HCT116 (cell line): ENCODE measurements around the gene SYCE1. TPM values are rescaled to one million over a fixed set of nuclear protein-coding genes. Genes with fewer than 3 reads are reported as not detected.

Experiments
- ATAC-seq: fragments of 200-7000 bp; cut with Tn5 transposase; 2 replicates; pipeline ENCODE4 v1.9.1; 2020; ENCODE audit warnings: mild to moderate bottlenecking, moderate library complexity
- BruUV-seq: library from RNA; stranded (reverse); fragments of 400-500 nt; replicated peaks from 2 replicates; lab custom pipeline; 2021; lab: Mats Ljungman, UMichigan
- CTCF ChIA-PET: fragments of 300-600 bp; sonication (Branson Sonifier 250); formaldehyde crosslinking; loops from one replicate; lab custom pipeline; 2021; ENCODE audit warnings: antibody characterized with exemption; lab: Charles Lee
- POLR2A ChIA-PET: fragments of 300-600, 350-600 bp; sonication (Branson Sonifier 250); formaldehyde crosslinking; loops from one replicate; lab custom pipeline; 2021; ENCODE audit warnings: antibody characterized with exemption; lab: Charles Lee
- RAD21 ChIA-PET, 2 experiments: fragments of 300-600 bp; sonication (Branson Sonifier 250); formaldehyde crosslinking; loops; one replicate each; lab custom pipeline; 2023; ENCODE audit warnings: low total read pairs in 2 of 2; ENCODE audit not compliant: uncharacterized antibody in 2 of 2, unreplicated experiment in 2 of 2, low non-redundant PET in 1 of 2; lab: Charles Lee
- DNase-seq: peaks from one replicate; pipeline ENCODE4 v3.0.0-alpha.2; 2010; ENCODE audit warnings: low read depth, low spot score
- H2AFZ ChIP-seq: fragments of 200-600 bp; shearing (Covaris generic), sonication (generic); 2 replicates; pipeline ENCODE4 v1.6.1; 2017; ENCODE audit warnings: low read depth, mixed run types, mixed read lengths, antibody characterized with exemption, low read length; ENCODE audit not compliant: poor library complexity, severe bottlenecking
- H3K27ac ChIP-seq: 2 replicates; pipeline ENCODE4 v1.5.1; 2012; ENCODE audit warnings: low read depth, low read length
- H3K27me3 ChIP-seq: fragments of 200-600 bp; sonication (generic); 2 replicates; pipeline ENCODE4 v1.6.1; 2016; ENCODE audit warnings: mixed run types, low read length, mixed read lengths; ENCODE audit not compliant: insufficient read depth
- H3K36me3 ChIP-seq, 2 experiments: fragments of 200-500 bp in 1 of 2; fragments of 200-600 bp in 1 of 2; sonication (Bioruptor generic) in 1 of 2; sonication (generic) in 1 of 2; 2 replicates each; pipeline versions ENCODE4 v1.5.1 to v1.6.1; 2014 to 2016; ENCODE audit warnings: low read length in 2 of 2, inconsistent platforms in 1 of 2, mixed read lengths in 1 of 2, mixed run types in 1 of 2; ENCODE audit not compliant: insufficient read depth in 2 of 2, control insufficient read depth in 1 of 2
- H3K4me1 ChIP-seq, 2 experiments: fragments of 200-600 bp in 1 of 2; sonication (generic) in 1 of 2; 2 replicates each; pipeline versions ENCODE4 v1.5.1 to v1.6.1; 2012 to 2017; ENCODE audit warnings: low read length in 2 of 2, inconsistent platforms in 1 of 2, mild to moderate bottlenecking in 1 of 2, mixed read lengths in 1 of 2, mixed run types in 1 of 2, moderate library complexity in 1 of 2; ENCODE audit not compliant: insufficient read depth in 2 of 2, control insufficient read depth in 1 of 2
- H3K4me2 ChIP-seq: fragments of 200-600 bp; sonication (generic); 2 replicates; pipeline ENCODE4 v1.6.1; 2017; ENCODE audit warnings: mixed run types, low read length, mixed read lengths
- H3K4me3 ChIP-seq, 2 experiments: fragments of 200-600 bp in 1 of 2; sonication (generic) in 1 of 2; replicated peaks in 1 of 2; 2 replicates each; pipeline ENCODE4 v1.5.1; 2011 to 2016; ENCODE audit warnings: low read length in 2 of 2, control low read depth in 1 of 2, low read depth in 1 of 2, mild to moderate bottlenecking in 1 of 2, mixed read lengths in 1 of 2, mixed run types in 1 of 2
- H3K79me2 ChIP-seq: fragments of 200-600 bp; sonication (generic); 2 replicates; pipeline ENCODE4 v1.6.1; 2017; ENCODE audit warnings: mild to moderate bottlenecking, mixed run types, low read length, moderate library complexity, mixed read lengths; ENCODE audit not compliant: insufficient read depth
- H3K9ac ChIP-seq: fragments of 200-600 bp; sonication (generic); 2 replicates; pipeline ENCODE4 v1.6.1; 2016; ENCODE audit warnings: low read length, mixed read lengths
- H3K9me2 ChIP-seq: fragments of 200-600 bp; sonication (generic), shearing (Covaris generic); 2 replicates; pipeline ENCODE4 v1.6.1; 2017; ENCODE audit warnings: mixed run types, mild to moderate bottlenecking, moderate library complexity; ENCODE audit not compliant: insufficient read depth
- H3K9me3 ChIP-seq, 2 experiments: fragments of 200-500 bp in 1 of 2; fragments of 200-600 bp in 1 of 2; sonication (Bioruptor generic) in 1 of 2; sonication (generic) in 1 of 2; 2 replicates each; pipeline ENCODE4 v1.6.1; 2014 to 2017; ENCODE audit warnings: low read length in 2 of 2, mixed read lengths in 2 of 2, inconsistent platforms in 1 of 2, low read depth in 1 of 2, mild to moderate bottlenecking in 1 of 2, mixed run types in 1 of 2, moderate library complexity in 1 of 2; ENCODE audit not compliant: control insufficient read depth in 1 of 2, insufficient read depth in 1 of 2
- H4K20me1 ChIP-seq: fragments of 200-600 bp; sonication (generic), shearing (Covaris generic); 2 replicates; pipeline ENCODE4 v1.6.1; 2017; ENCODE audit warnings: mixed run types, mild to moderate bottlenecking, moderate library complexity; ENCODE audit not compliant: insufficient read depth
- ATF3 ChIP-seq: IDR thresholded peaks from 2 replicates; pipeline ENCODE4 v1.6.1; 2012
- CBX3 ChIP-seq: IDR thresholded peaks from 2 replicates; pipeline ENCODE4 v1.6.1; 2012; ENCODE audit warnings: low read depth
- CTCF ChIP-seq, 3 experiments: fragments of 200-600 bp in 1 of 3; sonication (generic) in 1 of 3; IDR thresholded peaks in 2 of 3; conservative IDR thresholded peaks in 1 of 3; 2 replicates each; pipeline ENCODE4 v1.5.1; 2012 to 2017; ENCODE audit warnings: low read depth in 2 of 3, low read length in 2 of 3, antibody characterized with exemption in 1 of 3, borderline replicate concordance in 1 of 3, control low read depth in 1 of 3, mild to moderate bottlenecking in 1 of 3, mixed read lengths in 1 of 3, mixed run types in 1 of 3, moderate library complexity in 1 of 3; ENCODE audit not compliant: insufficient read depth in 1 of 3
- EGR1 ChIP-seq: IDR thresholded peaks from 2 replicates; pipeline ENCODE4 v1.6.1; 2012; ENCODE audit warnings: low read depth
- ELF1 ChIP-seq: IDR thresholded peaks from 2 replicates; pipeline ENCODE4 v1.6.1; 2012; ENCODE audit warnings: low read depth, borderline replicate concordance
- EZH2 ChIP-seq: fragments of 200-600 bp; sonication (generic); IDR thresholded peaks from 2 replicates; pipeline ENCODE4 v1.6.1; 2017; ENCODE audit warnings: antibody characterized with exemption, mixed run types
- EZH2phosphoT487 ChIP-seq: fragments of 200-600 bp; IDR thresholded peaks from 2 replicates; pipeline ENCODE4 v1.6.1; 2018; ENCODE audit warnings: antibody characterized with exemption, borderline replicate concordance
- FOSL1 ChIP-seq: IDR thresholded peaks from 2 replicates; pipeline ENCODE4 v1.6.1; 2012; ENCODE audit warnings: low read depth
- MAX ChIP-seq: IDR thresholded peaks from 2 replicates; pipeline ENCODE4 v1.6.1; 2012
- POLR2AphosphoS5 ChIP-seq: IDR thresholded peaks from 2 replicates; pipeline ENCODE4 v1.6.1; 2011; ENCODE audit warnings: mild to moderate bottlenecking, low read depth, low read length, moderate library complexity
- RAD21 ChIP-seq: IDR thresholded peaks from 2 replicates; pipeline ENCODE4 v1.6.1; 2012; ENCODE audit warnings: low read depth, mild to moderate bottlenecking
- SIN3A ChIP-seq: IDR thresholded peaks from 2 replicates; pipeline ENCODE4 v1.6.1; 2012; ENCODE audit warnings: low read depth
- SP1 ChIP-seq: IDR thresholded peaks from 2 replicates; pipeline ENCODE4 v1.6.1; 2012; ENCODE audit warnings: low read depth
- SRF ChIP-seq: IDR thresholded peaks from 2 replicates; pipeline ENCODE4 v1.6.1; 2012; ENCODE audit warnings: low read depth
- TCF7L2 ChIP-seq: IDR thresholded peaks from 2 replicates; pipeline ENCODE4 v1.7.0; 2011; ENCODE audit warnings: borderline replicate concordance, inconsistent platforms; ENCODE audit not compliant: insufficient read depth, insufficient read length; ENCODE audit errors: extremely low read depth
- YY1 ChIP-seq: IDR thresholded peaks from 2 replicates; pipeline ENCODE4 v1.6.1; 2011; ENCODE audit warnings: low read length, low read depth, moderate library complexity, mild to moderate bottlenecking; ENCODE audit not compliant: insufficient replicate concordance; ENCODE audit errors: extremely low read depth
- ZBTB33 ChIP-seq: IDR thresholded peaks from 2 replicates; pipeline ENCODE4 v1.6.1; 2011; ENCODE audit warnings: mild to moderate bottlenecking, low read length, moderate library complexity; ENCODE audit not compliant: insufficient replicate concordance; ENCODE audit errors: extremely low read depth
- ZFX ChIP-seq: fragments of 450-650 bp; IDR thresholded peaks from 2 replicates; pipeline ENCODE4 v1.6.1; 2017
- intact Hi-C: fragments of 100-400 bp; cut with micrococcal nuclease; formaldehyde crosslinking; loops from 2 replicates; pipeline ENCODE4 v1.10.0; 2022
- total RNA-seq: library from RNA; stranded (reverse); gene quantifications from one replicate; pipeline ENCODE4 v1.2.1, GENCODE V29; 2021; ENCODE audit not compliant: unreplicated experiment

Gene SYCE1
- total RNA-seq, 1 experiment from 2014 or later, result not detected

GRCh38 chr10:133554600-133554999, 10.8 kb downstream of the SYCE1 start:
- H3K9me2 ChIP-seq, result no peaks in the 10 kb centered on the region
- ChIA-PET RAD21 (no interaction called here), CTCF (no interaction called here), POLR2A (no interaction called here)
- no TSS peak for BruUV-seq
- DNase-seq (no peak), ATAC-seq (no peak)
- no peaks in the 10 kb centered on the region for H4K20me1 ChIP-seq
- no peak overlapping the region for H3K4me3 ChIP-seq
- TF ChIP-seq ZFX, result no peak
- TF ChIP-seq ATF3, result no peak
- TF ChIP-seq SP1, result no peak
- no peak for TF ChIP-seq FOSL1
- TF ChIP-seq SIN3A, result no peak
- TF ChIP-seq CBX3, result no peak
- no peak for TF ChIP-seq EGR1
- TF ChIP-seq EZH2phosphoT487, result no peak
- no peak for TF ChIP-seq MAX
- TF ChIP-seq TCF7L2, result no peak
- no peak for TF ChIP-seq EZH2
- no peak for TF ChIP-seq SRF
- no peak for TF ChIP-seq YY1
- no peak for TF ChIP-seq ELF1
- no peak for TF ChIP-seq ZBTB33
- TF ChIP-seq CTCF (IDR thresholded peaks at IDR 0.05 in 2 of 3, conservative IDR thresholded peaks at IDR 0.05 in 1 of 3; ENCODE audit: borderline replicate concordance in 1 of 3, insufficient read depth in 1 of 3, low read depth in 2 of 3, low read length in 2 of 3), result no peak
- no peak for TF ChIP-seq POLR2AphosphoS5
- TF ChIP-seq RAD21, result no peak
- H3K4me2 ChIP-seq, result no peak overlapping the region
- no peak overlapping the region for H3K9ac ChIP-seq
- H3K4me1 ChIP-seq, result no peaks in the 10 kb centered on the region
- H3K79me2 ChIP-seq, result no peaks in the 10 kb centered on the region
- H3K36me3 ChIP-seq, result no peaks in the 10 kb centered on the region
- H3K27me3 ChIP-seq, result no peaks in the 10 kb centered on the region
- intact Hi-C loops, result no loop called here
- H3K9me3 ChIP-seq, result no peaks in the 10 kb centered on the region
- no peak overlapping the region for H2AFZ ChIP-seq
- H3K27ac ChIP-seq, result no peak overlapping the region
